ENCODE measurements around the gene PRKN.

GRCh38 chr6:161947371-161947770 lies 780.2 kb downstream of the PRKN start:
- TF ChIP-seq CTCF (IDR thresholded peaks at IDR 0.05) (no peak), POLR2A (IDR thresholded peaks at IDR 0.05) (no peak)
